Measurements from ENCODE around the gene CACNA2D3.

GRCh38 chr3:54826251-54826691 is 703.9 kb downstream of the CACNA2D3 start:
- TF ChIP-seq SP1 (IDR thresholded peaks at IDR 0.05) (no peak), SUZ12 (IDR thresholded peaks at IDR 0.05) (no peak)

Data from HEK293T (cell line).